ENCODE measurements around the gene CENPN. TPM values are rescaled to one million over a fixed set of nuclear protein-coding genes. Genes with fewer than 3 reads are reported as not detected.

CENPN gene
- total RNA-seq, 1 experiment from 2014 or later, result 109 TPM

Other genes with a start within 250 kb of the CENPN start
- 2.5 and 15.1 TPM in 2 replicates for gene CDYL2, start 202.6 kb upstream of the CENPN start, total RNA-seq (2014; rRNA removed; shearing (Covaris generic))
- 205 and 305 TPM in 2 replicates for gene CMC2, start 329 bp upstream of the CENPN start, total RNA-seq (2014; rRNA removed; shearing (Covaris generic))
- 24.6 and 45.4 TPM in 2 replicates for gene ATMIN, start 28.6 kb downstream of the CENPN start, total RNA-seq (2014; rRNA removed; shearing (Covaris generic))
- 0.18 TPM in 1 of 2 replicates, not detected in the other for gene C16orf46, start 70.0 kb downstream of the CENPN start, total RNA-seq (2014; rRNA removed; shearing (Covaris generic))
- 43.9 and 45.7 TPM in 2 replicates for gene GCSH, start 89.2 kb downstream of the CENPN start, total RNA-seq (2014; rRNA removed; shearing (Covaris generic))
- gene BCO1, start 231.5 kb downstream of the CENPN start, total RNA-seq (2014; rRNA removed; shearing (Covaris generic)), result not detected in 2 replicates